Endothelial cell of umbilical vein (primary cell): Measurements from ENCODE around the gene CCDC85C. TPM values are rescaled to one million over a fixed set of nuclear protein-coding genes. Genes with fewer than 3 reads are reported as not detected.

Experiments used
- BruUV-seq: library from RNA; stranded (reverse); fragments of 400-500 nt; replicated peaks from 2 replicates; lab custom pipeline; 2021; lab: Mats Ljungman, UMichigan
- CTCF ChIA-PET: fragments of 300-600, 350-600 bp; sonication (Branson Sonifier 250); formaldehyde crosslinking; loops from one replicate; lab custom pipeline; 2021; ENCODE audit warnings: antibody characterized with exemption, inconsistent platforms; lab: Charles Lee
- POLR2A ChIA-PET: fragments of 300-600, 350-600 bp; sonication (Branson Sonifier 250); formaldehyde crosslinking; loops from one replicate; lab custom pipeline; 2021; ENCODE audit warnings: antibody characterized with exemption, inconsistent platforms; lab: Charles Lee
- DNase-seq: peaks from one replicate; pipeline ENCODE4 v3.0.0-alpha.2; 2011; ENCODE audit warnings: low read depth, low spot score
- FAIRE-seq: peaks from 2 replicates; lab custom pipeline; 2011; peaks lifted over from hg19 to GRCh38; lab: Jason Lieb, UNC
- H2AFZ ChIP-seq: 2 replicates; pipeline ENCODE4 v1.6.0; 2012; ENCODE audit warnings: low read depth, low read length, control low read depth, inconsistent platforms
- H3K27ac ChIP-seq: 2 replicates; pipeline ENCODE4 v1.5.1; 2011; ENCODE audit warnings: low read depth, mild to moderate bottlenecking, control low read depth, low read length, moderate library complexity; ENCODE audit not compliant: insufficient read depth
- H3K27me3 ChIP-seq, 2 experiments: 2 replicates each; pipeline versions ENCODE4 v1.6.0 to v1.6.1; 2011; ENCODE audit warnings: low read length in 2 of 2, mixed read lengths in 1 of 2; ENCODE audit not compliant: control insufficient read depth in 2 of 2, insufficient read depth in 2 of 2
- H3K36me3 ChIP-seq, 2 experiments: 2 replicates in 1 of 2; 3 replicates in 1 of 2; pipeline ENCODE4 v1.5.1; 2011; ENCODE audit warnings: low read length in 2 of 2, mild to moderate bottlenecking in 1 of 2, moderate library complexity in 1 of 2; ENCODE audit not compliant: control insufficient read depth in 2 of 2, insufficient read depth in 2 of 2; ENCODE audit errors: extremely low read depth in 1 of 2
- H3K4me1 ChIP-seq: 3 replicates; pipeline ENCODE4 v1.5.1; 2011; ENCODE audit warnings: mild to moderate bottlenecking, low read length; ENCODE audit not compliant: control insufficient read depth, insufficient read depth; ENCODE audit errors: extremely low read depth
- H3K4me2 ChIP-seq: 2 replicates; pipeline ENCODE4 v1.6.1; 2011; ENCODE audit warnings: low read length, control low read depth, mixed read lengths; ENCODE audit not compliant: insufficient read depth
- H3K4me3 ChIP-seq, 3 experiments: fragments of 200-600 bp in 1 of 3; sonication (generic), shearing (Covaris generic) in 1 of 3; replicated peaks in 1 of 3; 2 replicates each; pipeline ENCODE4 v1.5.1; 2011 to 2016; ENCODE audit warnings: control low read depth in 3 of 3, low read length in 3 of 3, mild to moderate bottlenecking in 2 of 3, inconsistent platforms in 1 of 3, low read depth in 1 of 3, moderate library complexity in 1 of 3; ENCODE audit not compliant: insufficient read depth in 1 of 3
- H3K79me2 ChIP-seq: 2 replicates; pipeline ENCODE4 v1.6.0; 2012; ENCODE audit warnings: low read length, inconsistent platforms; ENCODE audit not compliant: control insufficient read depth, insufficient read depth
- H3K9ac ChIP-seq: replicated peaks from 2 replicates; pipeline ENCODE3; 2011; ENCODE audit warnings: low read length, control low read depth; ENCODE audit not compliant: insufficient read depth; ENCODE audit errors: extremely low read depth
- H3K9me1 ChIP-seq: replicated peaks from 3 replicates; pipeline ENCODE4 v1.6.0; 2011; ENCODE audit warnings: mild to moderate bottlenecking, low read length; ENCODE audit not compliant: control insufficient read depth, insufficient read depth; ENCODE audit errors: extremely low read depth
- H3K9me3 ChIP-seq: replicated peaks from 2 replicates; pipeline ENCODE4 v1.5.1; 2012; ENCODE audit warnings: low read length, inconsistent platforms; ENCODE audit not compliant: control insufficient read depth, insufficient read depth
- H4K20me1 ChIP-seq: replicated peaks from 2 replicates; pipeline ENCODE3; 2011; ENCODE audit warnings: mild to moderate bottlenecking, low read length; ENCODE audit not compliant: control insufficient read depth, insufficient read depth; ENCODE audit errors: extremely low read depth
- CTCF ChIP-seq, 2 donors: IDR thresholded peaks; 1 replicate in 1 of 2; 2 replicates in 1 of 2; pipeline ENCODE4 v1.5.1; 2011; ENCODE audit warnings: low read length in 2 of 2, mild to moderate bottlenecking in 2 of 2, moderate library complexity in 2 of 2, control low read depth in 1 of 2, inconsistent platforms in 1 of 2, low read depth in 1 of 2; ENCODE audit not compliant: insufficient read depth in 1 of 2; ENCODE audit errors: extremely low read depth in 1 of 2
- EZH2 ChIP-seq: IDR thresholded peaks from 2 replicates; pipeline ENCODE4 v1.6.1; 2012; ENCODE audit warnings: borderline replicate concordance, low read depth, mild to moderate bottlenecking, moderate library complexity, low read length, inconsistent platforms; ENCODE audit not compliant: severe bottlenecking
- FOS ChIP-seq: IDR thresholded peaks from 2 replicates; pipeline ENCODE4 v1.6.1; 2011; ENCODE audit warnings: mild to moderate bottlenecking, low read length, moderate library complexity, borderline replicate concordance; ENCODE audit not compliant: insufficient read depth
- GATA2 ChIP-seq: IDR thresholded peaks from 2 replicates; pipeline ENCODE4 v1.7.0; 2011; ENCODE audit warnings: low read depth, mild to moderate bottlenecking, moderate library complexity, mixed read lengths, low read length; ENCODE audit not compliant: insufficient read length, insufficient read depth
- JUN ChIP-seq: IDR thresholded peaks from 2 replicates; pipeline ENCODE4 v1.6.1; 2011; ENCODE audit warnings: borderline replicate concordance, low read depth; ENCODE audit not compliant: insufficient read length, insufficient read depth
- MYC ChIP-seq: IDR thresholded peaks from one replicate; pipeline ENCODE4 v1.6.1; 2011; ENCODE audit warnings: mild to moderate bottlenecking, low read depth, low read length
- POLR2A ChIP-seq: IDR thresholded peaks from 2 replicates; pipeline ENCODE4 v1.6.1; 2012; ENCODE audit warnings: low read depth, mild to moderate bottlenecking, control low read depth, low read length
- POLR2AphosphoS5 ChIP-seq: IDR thresholded peaks from 2 replicates; pipeline ENCODE4 v1.6.1; 2012; ENCODE audit warnings: low read depth, mild to moderate bottlenecking, control low read depth, low read length, moderate library complexity; ENCODE audit not compliant: insufficient read depth
- dilution Hi-C: fragments of 300-500 bp; cut with MboI; formaldehyde crosslinking; loops from one replicate; pipeline ENCODE4 v1.15.0; 2019; ENCODE audit warnings: low sequenced_read_pairs; ENCODE audit not compliant: extremely low pct_ligation_motif_present
- intact Hi-C: fragments of 100-400 bp; cut with micrococcal nuclease; formaldehyde crosslinking; loops from one replicate; pipeline ENCODE4 v1.10.0; 2022
- polyA plus RNA-seq, 4 experiments: library from polyadenylated mRNA; depleted of rRNA in 3 of 4; stranded (reverse) in 3 of 4; unstranded in 1 of 4; fragments of >200 nt; gene quantifications; 2 replicates each; pipeline versions ENCODE4 v1.2.1 to v1.2.3, GENCODE V29; 2011 to 2012; ENCODE audit warnings: missing spikeins in 1 of 4
- total RNA-seq: library from RNA; stranded (reverse); gene quantifications from 2 replicates; pipeline ENCODE4 v1.2.3, GENCODE V29; 2021
- TF ChIP-seq, protein P1 (sequence below): IDR thresholded peaks from 2 replicates; pipeline ENCODE4 v1.6.1; 2011; ENCODE audit not compliant: insufficient read depth, insufficient read length

Gene CCDC85C
- total and polyA plus RNA-seq, 2 donors (not counting 3 experiments of a cell fraction or from before 2014, with no cell fraction given), result 7.5 to 17.8 TPM

DNA sequence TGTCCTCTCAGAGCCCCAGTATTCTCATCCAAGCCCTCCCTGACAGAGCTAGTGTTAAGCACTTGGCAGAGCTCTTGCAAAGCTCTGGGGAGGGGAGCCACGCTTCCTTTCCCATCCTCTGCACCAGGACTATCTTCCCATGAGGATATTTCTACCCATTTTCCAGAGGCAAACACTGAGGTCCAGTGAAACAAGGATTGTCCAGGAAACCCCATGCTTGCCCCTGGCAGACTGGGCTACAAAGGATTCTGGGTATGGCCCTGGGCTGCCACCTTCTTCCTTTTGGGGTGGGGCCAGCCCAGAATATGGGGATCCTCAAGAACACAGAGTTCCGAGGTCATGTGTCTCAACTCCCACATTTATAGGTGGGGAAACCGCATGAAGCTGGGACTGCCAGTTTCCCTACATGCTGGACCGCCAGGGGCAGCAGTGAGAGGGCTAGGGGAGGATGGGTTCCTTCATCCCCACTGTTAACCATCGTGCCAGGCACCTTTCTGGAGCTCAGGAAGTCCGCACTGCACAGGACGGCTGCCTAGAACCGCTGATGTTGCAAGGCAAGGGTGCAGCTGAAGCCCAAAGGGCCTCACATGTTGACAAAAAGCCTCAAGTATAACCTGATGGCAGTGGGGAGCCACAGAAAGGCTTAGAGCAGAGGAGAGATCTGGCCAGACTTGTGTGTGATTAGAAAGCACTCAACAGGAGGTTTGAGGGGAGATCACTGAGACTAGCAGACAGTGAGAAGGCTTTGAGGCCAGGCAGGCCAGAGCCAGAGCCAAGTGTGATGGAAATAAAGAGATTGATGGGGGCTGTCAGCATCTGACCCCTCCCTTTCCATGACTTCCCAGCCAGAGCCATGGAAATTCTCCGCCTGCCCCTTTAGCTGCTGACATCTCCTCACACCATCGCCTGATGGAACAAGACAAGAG lies 5.5 kb upstream of the CCDC85C start:
- no peaks in the 10 kb centered on the region for H3K9me3 ChIP-seq
- H3K79me2 ChIP-seq, result no peaks in the 10 kb centered on the region
- no peak overlapping the region for H2AFZ ChIP-seq
- ChIA-PET POLR2A (no interaction called here), CTCF (interaction anchor here (0.8 to 4.2 kb wide), 16 partner anchors 9 to 86 kb away, joined by 3 to 33 read pairs (median 3); no protein-coding TSS in a partner anchor)
- FAIRE-seq (no peak), DNase-seq (no peak)
- no peak overlapping the region for H3K4me3 ChIP-seq
- no TSS peak for BruUV-seq
- no peak overlapping the region for H3K4me2 ChIP-seq
- intact Hi-C loops (no loop called here), dilution Hi-C loops (no loop called here)
- H3K9ac ChIP-seq, result no peak overlapping the region
- H4K20me1 ChIP-seq, result no peaks in the 10 kb centered on the region
- no peaks in the 10 kb centered on the region for H3K36me3 ChIP-seq
- TF ChIP-seq GATA2 (no peak), MYC (no peak), CTCF (IDR thresholded peaks at IDR 0.05; ENCODE audit: extremely low read depth in 1 of 2, insufficient read depth in 1 of 2, low read depth in 1 of 2, low read length in 2 of 2) (peak in 1 of 2 donors; percentile 33)
- no peak overlapping the region for H3K27ac ChIP-seq
- no peaks in the 10 kb centered on the region for H3K9me1 ChIP-seq
- H3K4me1 ChIP-seq, result no peaks in the 10 kb centered on the region
- H3K27me3 ChIP-seq, result no peaks in the 10 kb centered on the region

DNA sequence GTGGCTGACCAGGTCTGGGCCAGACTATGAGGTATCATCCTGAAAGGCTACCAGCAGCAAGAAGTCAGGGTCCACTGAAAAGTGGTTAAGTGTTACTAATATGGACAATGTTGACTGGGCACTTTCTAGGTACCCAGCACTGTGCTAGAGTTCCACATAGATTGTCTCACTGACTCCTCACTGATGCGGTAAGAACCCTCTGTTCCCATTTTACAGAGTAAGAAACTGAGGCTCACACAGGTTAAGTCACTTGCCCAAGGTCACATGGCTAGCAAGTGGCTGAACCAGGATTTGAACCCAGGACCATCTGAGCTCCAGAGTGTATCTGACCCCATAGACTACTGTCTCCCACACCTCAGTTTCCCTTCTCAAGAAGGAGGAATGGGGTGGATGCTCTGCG lies 4.6 kb upstream of the CCDC85C start:
- Histone ChIP-seq H3K79me2 (no peaks in the 10 kb centered on the region), H3K9ac (no peak overlapping the region), H3K9me3 (no peaks in the 10 kb centered on the region), H3K4me1 (no peaks in the 10 kb centered on the region), H4K20me1 (no peaks in the 10 kb centered on the region), H3K27me3 (no peaks in the 10 kb centered on the region), H3K4me2 (no peak overlapping the region), H3K9me1 (no peaks in the 10 kb centered on the region), H3K4me3 (no peak overlapping the region), H3K36me3 (no peaks in the 10 kb centered on the region), H2AFZ (no peak overlapping the region), H3K27ac (no peak overlapping the region)
- ChIA-PET CTCF (interaction anchor here (0.9 to 4.2 kb wide), 5 partner anchors 10 to 71 kb away, joined by 3 to 33 read pairs (median 3); no protein-coding TSS in a partner anchor), POLR2A (no interaction called here)
- FAIRE-seq (no peak), DNase-seq (no peak)
- BruUV-seq, result no TSS peak
- dilution Hi-C loops (no loop called here), intact Hi-C loops (no loop called here)
- TF ChIP-seq CTCF (IDR thresholded peaks at IDR 0.05; ENCODE audit: extremely low read depth in 1 of 2, insufficient read depth in 1 of 2, low read depth in 1 of 2, low read length in 2 of 2) (no peak), JUN (no peak), EZH2 (no peak), POLR2AphosphoS5 (no peak), MYC (no peak), GATA2 (no peak), POLR2A (no peak), FOS (no peak)
- TF ChIP-seq, protein P1, sequence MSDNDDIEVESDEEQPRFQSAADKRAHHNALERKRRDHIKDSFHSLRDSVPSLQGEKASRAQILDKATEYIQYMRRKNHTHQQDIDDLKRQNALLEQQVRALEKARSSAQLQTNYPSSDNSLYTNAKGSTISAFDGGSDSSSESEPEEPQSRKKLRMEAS, result no peak
